NCI-H146 treated with DMSO at 0.1 percent for 48 hours (cell line): ENCODE measurements around the gene COL5A1.

ENCODE experiments used
- DNase-seq: peaks from one replicate; lab custom pipeline; 2025; ENCODE audit not compliant: unreplicated experiment; lab: John Stamatoyannopoulos, UW

COL5A1 gene

GRCh38 chr9:134759913-134760312 is 118.3 kb downstream of the COL5A1 start:
- no peak for DNase-seq

GRCh38 chr9:134760750-134761420 is 119.3 kb downstream of the COL5A1 start:
- no peak for DNase-seq

GRCh38 chr9:134764473-134765269 is 123.1 kb downstream of the COL5A1 start:
- DNase-seq: no peak

- DNase-seq: no peak
These were observed 124.2 kb downstream of the COL5A1 start for GRCh38 chr9:134765785-134766184.

- DNase-seq: no peak
These were observed 125.0 kb downstream of the COL5A1 start for GRCh38 chr9:134766587-134766986.

DNA sequence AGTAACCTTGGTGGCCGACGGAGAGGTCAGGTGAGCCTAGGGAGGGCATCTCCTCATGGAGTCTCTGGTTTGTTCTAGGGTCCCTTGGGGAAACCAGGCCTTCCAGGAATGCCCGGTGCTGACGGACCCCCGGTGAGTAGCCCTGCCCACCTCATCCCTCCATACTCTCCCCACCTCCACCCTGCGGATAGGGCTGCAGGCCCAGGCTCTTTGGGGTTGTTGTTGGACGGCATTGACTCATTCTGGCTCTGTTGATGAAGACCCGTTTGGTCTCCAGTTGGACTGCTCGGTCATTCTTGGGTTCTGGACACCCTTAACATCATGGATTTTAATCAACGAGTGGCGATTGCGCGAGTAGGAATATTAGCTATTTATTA is 126.7 kb downstream of the COL5A1 start:
- no peak for DNase-seq

DNA sequence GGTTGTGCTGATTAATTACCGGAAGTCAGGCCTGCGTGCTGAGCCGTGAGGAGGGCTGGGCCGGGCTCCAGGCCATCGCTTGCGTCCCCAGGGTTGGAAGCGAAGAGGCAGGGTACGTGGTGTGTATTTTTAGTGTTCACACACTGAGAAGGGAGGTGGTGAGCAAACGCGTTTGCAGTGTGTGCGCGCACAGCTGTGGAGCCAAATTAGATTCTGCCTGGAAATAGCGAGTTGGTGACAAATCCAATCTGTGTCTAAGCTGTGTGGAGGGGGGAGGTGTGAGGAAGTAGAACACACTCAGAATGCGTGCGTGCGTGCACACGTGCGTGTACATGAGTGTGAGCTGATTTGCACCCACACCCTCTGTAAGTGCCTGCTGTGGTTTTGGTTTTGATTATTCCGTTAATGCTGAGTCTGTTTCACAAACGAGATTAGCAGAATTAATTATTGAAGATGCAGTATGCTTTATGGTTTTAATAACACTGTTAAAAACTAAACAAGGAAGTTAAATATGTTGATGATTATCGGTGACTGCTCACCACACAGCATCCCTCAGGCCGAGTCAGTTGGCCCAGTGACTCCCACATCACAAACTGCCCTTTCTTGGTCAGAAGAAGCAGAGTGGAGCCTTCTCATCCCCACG is 127.2 kb downstream of the COL5A1 start:
- DNase-seq: no peak

DNA sequence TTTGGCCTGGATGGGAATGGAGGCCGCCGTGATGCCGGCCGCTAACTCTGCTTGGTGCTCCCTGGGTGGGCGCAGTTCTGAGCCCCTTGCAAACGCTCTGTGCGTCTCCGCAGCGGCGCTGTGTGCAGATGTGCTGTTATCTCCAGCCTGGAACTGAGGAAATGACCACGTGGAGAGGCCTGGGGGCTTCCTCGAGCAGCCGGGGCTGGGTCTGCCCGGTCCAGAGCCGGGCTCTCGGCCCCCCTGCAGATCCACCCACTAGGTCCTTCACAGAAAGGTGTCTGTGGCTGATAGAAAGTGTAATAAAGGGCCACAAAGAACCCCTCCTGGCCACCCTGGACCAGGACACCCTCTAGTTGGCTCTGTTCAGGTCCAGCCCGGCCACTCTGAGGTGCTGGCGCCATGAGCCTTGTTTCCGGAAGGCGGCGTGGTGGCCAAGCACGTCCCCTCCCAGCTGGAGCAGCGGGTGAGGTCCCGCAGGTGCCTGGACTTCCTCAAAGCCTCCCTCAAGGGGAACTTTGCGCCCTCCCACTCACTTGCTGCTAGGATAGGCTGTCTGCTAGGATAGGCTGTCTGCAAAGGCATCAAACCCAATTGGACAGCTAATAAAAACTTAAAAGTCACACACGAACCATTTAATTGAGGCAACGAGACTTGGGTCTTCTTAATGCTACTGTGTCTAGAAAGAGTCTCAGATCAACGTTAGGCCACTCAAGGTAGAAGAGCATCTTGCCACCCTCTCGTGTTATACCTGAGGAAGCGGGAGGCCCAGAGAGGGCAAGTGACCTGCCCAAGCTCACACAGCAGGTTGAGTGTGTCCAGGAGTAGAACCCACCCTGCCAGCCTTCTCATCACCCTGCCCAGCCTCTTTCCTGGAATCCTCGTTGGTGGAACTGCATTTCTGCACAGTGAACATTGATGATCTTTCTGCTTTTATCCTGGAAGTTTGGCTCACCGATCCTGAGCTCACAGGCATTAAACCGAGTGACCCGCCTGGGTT is 129.7 kb downstream of the COL5A1 start:
- DNase-seq: no peak

DNA sequence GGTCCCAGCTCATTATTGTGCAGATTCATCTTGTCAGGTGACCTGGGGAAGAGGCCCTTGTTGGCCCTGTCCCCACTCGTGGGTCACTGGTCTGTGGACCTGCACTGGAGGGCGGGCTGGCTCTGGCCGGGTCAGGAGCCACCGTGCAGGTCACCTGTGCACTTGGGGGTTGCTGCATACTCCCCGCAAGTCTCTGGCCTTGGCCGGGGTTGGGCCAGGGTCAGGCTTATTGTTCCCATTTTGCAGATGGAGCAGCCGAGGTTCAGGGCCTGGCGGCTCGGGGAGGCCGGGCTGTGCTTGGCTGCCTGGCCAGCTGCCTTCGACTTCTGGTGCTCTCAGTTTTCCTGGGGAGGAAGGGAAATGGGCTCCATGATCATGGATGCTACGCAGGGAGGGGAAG is 130.7 kb downstream of the COL5A1 start:
- DNase-seq: no peak

- DNase-seq: no peak
These were observed 132.2 kb downstream of the COL5A1 start for GRCh38 chr9:134773842-134774241.

DNA sequence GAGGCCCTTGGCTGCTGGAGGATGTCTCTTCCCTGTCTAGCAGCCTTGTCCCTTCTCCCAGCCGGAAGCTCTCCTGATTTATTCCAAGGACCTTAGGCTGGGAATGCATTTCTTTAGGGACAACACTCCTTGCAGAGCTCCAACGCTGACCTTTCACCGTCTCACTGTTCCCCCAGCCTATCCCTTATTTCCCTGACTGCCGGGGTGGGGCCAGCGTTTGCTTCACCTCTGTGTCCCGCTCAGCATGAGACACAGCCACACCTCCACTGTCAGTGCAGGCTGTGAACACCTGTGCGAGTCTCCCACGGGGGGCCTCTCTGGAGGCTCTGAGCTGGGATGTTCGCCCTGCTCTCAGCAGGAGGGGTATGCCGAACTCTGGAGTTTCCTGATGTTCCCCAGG is 132.8 kb downstream of the COL5A1 start:
- no peak for DNase-seq

DNA sequence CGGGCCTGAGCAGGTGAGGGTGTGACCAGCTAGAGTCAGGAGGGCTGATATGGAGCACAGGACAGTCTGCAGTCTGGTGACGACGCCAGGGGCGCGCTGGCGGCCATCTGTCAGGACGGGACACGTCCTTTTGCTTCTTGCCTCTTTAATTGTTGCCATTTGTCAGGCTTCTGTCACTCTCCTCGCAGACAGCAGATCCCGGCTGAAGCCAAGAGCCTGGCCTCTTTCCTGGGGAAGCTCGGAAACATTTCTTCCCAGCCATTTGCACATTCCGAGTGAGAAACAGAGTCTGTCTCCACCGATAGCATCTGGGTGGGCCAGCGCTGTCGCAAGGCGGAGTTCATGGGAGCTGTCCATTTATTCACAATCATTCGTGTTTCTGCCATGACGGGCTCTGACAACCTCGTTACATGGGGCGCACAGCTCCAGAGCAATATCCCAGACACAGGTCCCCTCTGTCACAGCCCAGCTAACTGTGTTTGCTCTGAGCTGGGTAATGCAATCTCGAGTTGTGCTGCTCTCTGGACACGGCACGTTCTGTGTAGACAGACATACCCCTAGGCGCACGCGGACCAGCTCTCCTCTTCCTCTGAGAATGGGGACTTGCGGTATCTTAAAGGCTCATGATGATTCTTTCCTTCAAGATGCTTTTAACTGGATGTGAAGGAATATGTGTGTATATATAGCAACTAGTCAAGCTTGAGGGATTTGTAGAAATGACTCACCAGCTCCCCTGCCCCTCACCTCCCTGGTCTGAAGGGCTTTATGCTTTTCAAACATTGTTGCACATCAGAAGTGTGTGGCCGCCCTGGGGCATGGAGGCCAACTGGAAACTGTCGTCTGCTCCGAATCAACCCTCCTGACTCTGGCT is 133.7 kb downstream of the COL5A1 start:
- DNase-seq: no peak

DNA sequence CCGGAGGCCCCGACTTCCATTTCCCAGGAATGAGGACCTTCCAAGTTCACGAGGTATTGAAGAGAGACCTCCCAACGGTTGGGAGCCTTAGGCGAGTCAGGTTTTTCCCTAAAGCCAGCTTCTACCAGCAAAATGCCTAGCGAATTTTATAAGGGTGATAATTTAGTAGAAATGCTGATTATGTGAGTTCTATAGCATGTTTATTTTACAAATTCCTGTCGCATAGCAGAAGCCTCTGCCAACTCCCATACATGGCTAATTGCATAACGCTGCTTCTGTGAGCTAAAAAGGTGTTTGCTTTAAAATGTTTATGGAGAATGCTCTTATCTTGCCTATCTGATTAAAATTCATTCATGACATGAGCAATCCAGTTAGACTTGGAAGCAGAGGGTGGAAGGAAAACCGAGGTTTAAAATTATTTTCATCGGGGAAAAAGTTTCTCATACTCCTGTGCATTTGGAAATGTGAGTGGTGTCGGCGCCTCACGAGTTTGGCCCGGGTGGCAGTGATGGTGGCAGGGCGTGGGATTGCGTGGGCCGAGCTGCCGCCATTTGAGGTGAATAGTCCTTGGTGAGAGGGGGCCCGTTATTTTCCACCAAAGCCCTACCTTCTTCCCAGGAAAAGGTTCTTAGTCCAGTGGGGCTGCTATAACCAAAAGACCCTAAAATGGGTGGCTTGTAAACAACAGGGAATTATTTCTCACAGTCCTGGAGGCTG is 134.6 kb downstream of the COL5A1 start:
- no peak for DNase-seq

DNA sequence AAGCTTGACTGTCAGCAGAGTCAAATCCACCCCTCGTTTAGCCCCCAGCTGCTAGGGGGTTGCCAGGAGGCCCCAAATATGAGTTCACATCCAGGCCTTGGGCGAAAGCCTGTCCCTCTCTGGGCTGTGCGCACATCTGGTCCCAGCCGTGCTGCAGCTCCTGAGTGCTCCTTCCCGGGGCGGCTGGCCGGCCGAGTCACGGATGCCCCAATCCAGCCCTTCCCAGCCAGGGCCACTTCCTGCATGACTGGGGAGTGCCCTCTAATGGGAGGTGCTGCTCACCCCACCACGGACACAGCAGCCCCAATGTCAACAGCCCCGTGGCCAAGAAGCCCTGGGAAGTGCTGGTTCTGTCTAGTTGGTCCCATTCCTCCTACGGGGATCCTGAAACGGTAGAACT is 135.6 kb downstream of the COL5A1 start:
- no peak for DNase-seq

GRCh38 chr9:134778156-134778555 is 136.6 kb downstream of the COL5A1 start:
- no peak for DNase-seq

GRCh38 chr9:134778841-134779411 is 137.3 kb downstream of the COL5A1 start:
- no peak for DNase-seq

DNA sequence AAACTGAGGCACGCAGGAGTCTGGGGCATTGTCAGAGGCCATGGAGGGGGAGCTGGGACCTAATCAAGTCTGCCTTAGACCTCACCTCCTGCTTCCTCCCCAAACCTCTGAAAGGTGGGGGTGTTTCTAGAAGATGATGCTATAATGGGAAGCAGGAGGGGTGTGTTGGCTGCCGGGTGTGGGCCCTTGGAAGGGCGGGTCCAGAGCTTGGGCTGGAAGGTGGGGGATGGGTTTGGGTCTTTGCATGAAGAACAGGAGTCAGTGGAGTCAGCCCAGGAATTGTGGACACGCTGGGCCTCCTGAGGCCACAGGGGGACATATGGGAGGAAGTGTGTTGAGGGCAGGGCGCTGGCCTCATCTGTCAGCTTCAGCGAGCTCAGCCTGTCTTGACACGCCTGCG is 138.0 kb downstream of the COL5A1 start:
- no peak for DNase-seq

GRCh38 chr9:134781591-134782302 is 140.1 kb downstream of the COL5A1 start:
- DNase-seq: no peak
